GM12878 (cell line): Measurements from ENCODE around the gene UNC13B. TPM values are rescaled to one million over a fixed set of nuclear protein-coding genes. Genes with fewer than 3 reads are reported as not detected.

Source experiments
- ATAC-seq: fragments of 200-7000 bp; cut with Tn5 transposase; 3 replicates; pipeline ENCODE4 v1.9.1; 2020; ENCODE audit warnings: mild to moderate bottlenecking, moderate library complexity
- BruUV-seq: library from RNA; stranded (reverse); fragments of 400-500 nt; replicated peaks from 2 replicates; lab custom pipeline; 2021; lab: Mats Ljungman, UMichigan
- CTCF ChIA-PET: fragments of 300-600 bp; sonication (Branson Sonifier 250); formaldehyde crosslinking; extraction: SDS; loops from one replicate; lab custom pipeline; 2021; ENCODE audit warnings: inconsistent platforms; lab: Yijun Ruan, JAX
- POLR2A ChIA-PET: fragments of 350-600 bp; formaldehyde crosslinking; extraction: SDS; loops from one replicate; lab custom pipeline; 2021; ENCODE audit warnings: inconsistent platforms; lab: Charles Lee
- RAD21 ChIA-PET: fragments of 300-600 bp; sonication (Branson Sonifier 250); formaldehyde crosslinking; loops from one replicate; lab custom pipeline; 2023; ENCODE audit warnings: antibody characterized with exemption; ENCODE audit not compliant: unreplicated experiment; lab: Charles Lee
- SMC1A ChIA-PET: fragments of 300-600 bp; sonication (Branson Sonifier 250); formaldehyde crosslinking; loops from one replicate; lab custom pipeline; 2023; ENCODE audit not compliant: unreplicated experiment, uncharacterized antibody; lab: Charles Lee
- DNase-seq: peaks from one replicate; pipeline ENCODE4 v3.0.0-alpha.2; 2011; ENCODE audit warnings: low read depth, low spot score
- FAIRE-seq: peaks from 3 replicates; lab custom pipeline; 2011; peaks lifted over from hg19 to GRCh38; lab: Jason Lieb, UNC
- H2AFZ ChIP-seq: 2 replicates; pipeline ENCODE4 v1.6.0; 2011; ENCODE audit warnings: low read depth, low read length, control low read depth; ENCODE audit not compliant: control insufficient read depth
- H3K27ac ChIP-seq: 2 replicates; pipeline ENCODE4 v1.5.1; 2011; ENCODE audit warnings: control low read depth; ENCODE audit not compliant: control insufficient read depth, insufficient read depth
- H3K27me3 ChIP-seq, 2 experiments: replicated peaks in 1 of 2; 2 replicates each; pipeline versions ENCODE4 v1.6.0 to v1.6.1; 2011; ENCODE audit warnings: low read length in 1 of 2; ENCODE audit not compliant: control insufficient read depth in 2 of 2, insufficient read depth in 2 of 2
- H3K36me3 ChIP-seq, 2 experiments: 2 replicates each; pipeline ENCODE4 v1.5.1; 2011; ENCODE audit warnings: low read length in 1 of 2; ENCODE audit not compliant: control insufficient read depth in 2 of 2, insufficient read depth in 2 of 2
- H3K4me1 ChIP-seq: 2 replicates; pipeline ENCODE4 v1.6.1; 2011; ENCODE audit warnings: mild to moderate bottlenecking, low read length, moderate library complexity, mixed read lengths; ENCODE audit not compliant: control insufficient read depth, insufficient read depth
- H3K4me2 ChIP-seq: 2 replicates; pipeline ENCODE4 v1.6.0; 2011; ENCODE audit warnings: control low read depth; ENCODE audit not compliant: control insufficient read depth, insufficient read depth
- H3K4me3 ChIP-seq: fragments of 200-600 bp; sonication (generic); 2 replicates; pipeline ENCODE4 v1.5.1; 2016
- H3K79me2 ChIP-seq: 2 replicates; pipeline ENCODE4 v1.6.0; 2011; ENCODE audit warnings: low read length; ENCODE audit not compliant: control insufficient read depth, insufficient read depth
- H3K9ac ChIP-seq: 2 replicates; pipeline ENCODE4 v1.8.0; 2011; ENCODE audit warnings: low read length, control low read depth, mixed read lengths; ENCODE audit not compliant: control insufficient read depth, insufficient read depth
- H3K9me3 ChIP-seq: replicated peaks from 3 replicates; pipeline ENCODE4 v1.5.1; 2011; ENCODE audit warnings: mild to moderate bottlenecking, low read length; ENCODE audit not compliant: control insufficient read depth, insufficient read depth
- H4K20me1 ChIP-seq: 2 replicates; pipeline ENCODE4 v1.6.0; 2011; ENCODE audit not compliant: control insufficient read depth, insufficient read depth
- ASH2L ChIP-seq: fragments of 300-600, 200-600 bp; sonication (generic); IDR thresholded peaks from 2 replicates; pipeline ENCODE4 v1.6.1; 2017; ENCODE audit warnings: low read depth, mild to moderate bottlenecking, borderline replicate concordance
- CTCF ChIP-seq, 3 experiments: IDR thresholded peaks in 2 of 3; conservative IDR thresholded peaks in 1 of 3; 2 replicates each; pipeline ENCODE4 v1.5.1; 2011; ENCODE audit warnings: low read depth in 3 of 3, low read length in 3 of 3, mild to moderate bottlenecking in 3 of 3, control low read depth in 2 of 3, moderate library complexity in 2 of 3, inconsistent platforms in 1 of 3, mixed read lengths in 1 of 3; ENCODE audit not compliant: control insufficient read depth in 2 of 3, insufficient read depth in 1 of 3; ENCODE audit errors: extremely low read depth in 1 of 3
- IRF5 ChIP-seq: fragments of 450-650 bp; IDR thresholded peaks from 2 replicates; pipeline ENCODE4 v1.6.1; 2017; ENCODE audit warnings: borderline replicate concordance
- TCF3 ChIP-seq: IDR thresholded peaks from 2 replicates; pipeline ENCODE4 v1.6.1; 2012; ENCODE audit warnings: low read depth, mild to moderate bottlenecking, low read length, borderline replicate concordance; ENCODE audit not compliant: insufficient read depth
- WGBS: methylation state at CpG from one replicate; pipeline ENCODE4 v1.1.6; 2016; ENCODE audit warnings: low lambda C conversion rate; ENCODE audit not compliant: insufficient replicate concordance, insufficient coverage; ENCODE audit errors: missing lambda C conversion rate; 5-methylcytosine and 5-hydroxymethylcytosine counted together
- in situ Hi-C: fragments of 300-500 bp; cut with MboI; formaldehyde crosslinking; loops from 9 replicates; pipeline ENCODE4 v1.14.3; 2018; ENCODE audit warnings: mixed read lengths
- intact Hi-C: fragments of 100-400 bp; cut with micrococcal nuclease; formaldehyde crosslinking; loops from one replicate; pipeline ENCODE4 v1.14.2; 2022; ENCODE audit not compliant: unreplicated experiment
- polyA plus RNA-seq, 11 experiments: library from polyadenylated mRNA; depleted of rRNA in 4 of 11; unstranded in 6 of 11; stranded (reverse) in 5 of 11; fragments of >200 nt; fragmentation: Nextera tagmentation in 4 of 11; fragmentation: Illumina TruSeq in 1 of 11; extraction: Ambion mirVana in 4 of 11; extraction: Trizol in 1 of 11; gene quantifications; 1 replicate in 1 of 11; 2 replicates in 10 of 11; pipeline versions ENCODE4 v1.2.1 to v1.2.3, GENCODE V29; 2011 to 2016; ENCODE audit warnings: inconsistent platforms in 2 of 11, missing spikeins in 2 of 11, low read depth in 1 of 11
- total RNA-seq, 4 experiments: library from RNA; depleted of rRNA in 3 of 4; stranded (reverse); fragments of >200 nt in 3 of 4; fragmentation: Illumina TruSeq in 1 of 4; extraction: Trizol in 1 of 4; gene quantifications; 2 replicates each; pipeline versions ENCODE4 v1.2.1 to v1.2.3, GENCODE V29; 2013 to 2021

Gene UNC13B
- total and polyA plus RNA-seq, 10 of the 15 experiments (the other 5 are each of a cell fraction or from before 2014, with no cell fraction given) = under 0.01 to 0.42 (median 0.06) TPM; not detected in 4

GRCh38 chr9:35448496-35448895 is 286.7 kb downstream of the UNC13B start (continued):
- TF ChIP-seq ASH2L = no peak
- no peak for TF ChIP-seq IRF5

- no peak overlapping the region for H3K9ac ChIP-seq
- H3K4me2 ChIP-seq = no peak overlapping the region
- ATAC-seq (no peak), FAIRE-seq (no peak), DNase-seq (no peak)
- POLR2A ChIA-PET = no interaction called here
- no peaks in the 10 kb centered on the region for H3K36me3 ChIP-seq
- H3K79me2 ChIP-seq = no peaks in the 10 kb centered on the region
- RAD21 ChIA-PET = no interaction called here
- 17% methylated on average over 2 of the region's 2 CpGs for WGBS
- CTCF ChIA-PET = no interaction called here
- TF ChIP-seq CTCF (IDR thresholded peaks at IDR 0.05 in 2 of 3, conservative IDR thresholded peaks at IDR 0.05 in 1 of 3; ENCODE audit: control insufficient read depth in 2 of 3, extremely low read depth in 1 of 3, insufficient read depth in 1 of 3, low read depth in 3 of 3, low read length in 3 of 3) (0 out of 6 replicates have a peak, but pooled peaks of 1 of the 3 experiments have one; percentile 4), TCF3 (no peak)
- no peaks in the 10 kb centered on the region for H4K20me1 ChIP-seq
- intact Hi-C loops (no loop called here), in situ Hi-C loops (no loop called here)
- H3K9me3 ChIP-seq = no peaks in the 10 kb centered on the region; the same call in 2 of the 3 replicates
- no peaks in the 10 kb centered on the region for H3K27me3 ChIP-seq
- no peaks in the 10 kb centered on the region for H3K4me1 ChIP-seq
- H3K27ac ChIP-seq = no peak overlapping the region
- no peak overlapping the region for H3K4me3 ChIP-seq
- H2AFZ ChIP-seq = no peak overlapping the region
- SMC1A ChIA-PET = no interaction called here
- no TSS peak for BruUV-seq
These were observed 290.7 kb downstream of the UNC13B start for GRCh38 chr9:35452481-35452880.
